GM12891 (cell line): ENCODE measurements around the gene PLPPR3.

ENCODE experiments used
- PAX5 ChIP-seq: IDR thresholded peaks from 2 replicates; pipeline ENCODE4 v1.6.1; 2011; ENCODE audit warnings: low read length, moderate library complexity, mild to moderate bottlenecking; ENCODE audit not compliant: insufficient read depth, severe bottlenecking
- POLR2A ChIP-seq: IDR thresholded peaks from 2 replicates; pipeline ENCODE4 v1.6.1; 2011; ENCODE audit warnings: low read depth, low read length, control low read depth
- POLR2AphosphoS5 ChIP-seq: IDR thresholded peaks from 2 replicates; pipeline ENCODE4 v1.6.1; 2011; ENCODE audit warnings: low read depth, low read length, control low read depth

GRCh38 chr19:823565-824121, 1.9 kb upstream of the PLPPR3 start:
- TF ChIP-seq POLR2A, result no peak
- no peak for TF ChIP-seq PAX5
- no peak for TF ChIP-seq POLR2AphosphoS5
